ENCODE results near the gene HDAC2.

- TF ChIP-seq CTCF (IDR thresholded peaks at IDR 0.05; ENCODE audit: borderline replicate concordance, extremely low read depth, low read length, poor library complexity, severe bottlenecking) = no peak
- no peak for TF ChIP-seq EZH2 (IDR thresholded peaks at IDR 0.05; ENCODE audit: borderline replicate concordance, low read depth, low read length, severe bottlenecking)
Observed at GRCh38 chr6:114001354-114001753, 30.4 kb upstream of the HDAC2 start.

All from DND-41 (cell line).